ENCODE results near the gene CDC20B. TPM values are rescaled to one million over a fixed set of nuclear protein-coding genes. Genes with fewer than 3 reads are reported as not detected.

The CDC20B gene
- total and polyA plus RNA-seq, 4 donors, result 0.28 TPM; not detected in 3

DNA sequence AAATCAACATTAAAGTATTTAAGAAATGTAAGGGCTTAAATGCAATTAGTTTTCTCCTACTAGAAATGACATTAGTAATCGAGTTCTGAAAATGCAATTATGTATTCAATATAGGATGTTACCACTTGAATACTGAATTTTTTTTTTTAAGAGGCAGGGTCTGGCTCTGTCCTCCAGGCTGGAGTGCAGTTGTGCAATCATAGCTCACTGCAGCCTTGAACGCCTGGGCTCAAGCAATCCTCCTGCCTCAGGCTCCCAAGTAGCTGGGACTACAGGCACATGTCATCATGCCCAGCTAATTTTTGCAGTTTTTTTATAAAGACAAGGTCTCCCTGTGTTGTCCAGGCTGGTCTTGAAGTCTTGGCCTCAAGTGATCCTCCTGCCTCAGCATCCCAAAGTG, 1.5 kb downstream of the CDC20B start (continued):
- no peak for TF ChIP-seq FOXA1 (IDR thresholded peaks at IDR 0.05)

GRCh38 chr5:55162666-55163065, 10.3 kb downstream of the CDC20B start:
- DNase-seq (ENCODE audit: low spot score), result no peak
- H3K27ac ChIP-seq (ENCODE audit: low read depth in 1 of 2, low read length in 2 of 2), result no peak overlapping the region
- no peaks in the 10 kb centered on the region for H3K27me3 ChIP-seq (ENCODE audit: control insufficient read depth in 4 of 4, insufficient read depth in 4 of 4, low read length in 3 of 4)
- peaks cover 0 to 4% (median 0%) of the 10 kb centered on the region in 4 donors for H3K4me1 ChIP-seq (ENCODE audit: control insufficient read depth in 4 of 4, insufficient read depth in 4 of 4, low read length in 3 of 4)
- no peaks in the 10 kb centered on the region for H3K9me3 ChIP-seq (ENCODE audit: control insufficient read depth in 4 of 4, low read length in 3 of 4)
- WGBS, result 83% methylated on average over 4 of the region's 4 CpGs
- TF ChIP-seq TAF1 (conservative IDR thresholded peaks at IDR 0.05), result no peak
- TF ChIP-seq YY1 (IDR thresholded peaks at IDR 0.05), result no peak
- TF ChIP-seq GABPA (IDR thresholded peaks at IDR 0.05 in 1 of 2, conservative IDR thresholded peaks at IDR 0.05 in 1 of 2), result no peak
- no peak for TF ChIP-seq RAD21 (IDR thresholded peaks at IDR 0.05)
- H3K4me3 ChIP-seq (ENCODE audit: low read depth in 1 of 3, low read length in 3 of 3), result no peak overlapping the region
- no peaks in the 10 kb centered on the region for H3K36me3 ChIP-seq (ENCODE audit: control insufficient read depth in 4 of 4, insufficient read depth in 3 of 4, low read depth in 1 of 4, low read length in 3 of 4)
- H3K9ac ChIP-seq (ENCODE audit: low read depth in 1 of 2, low read length in 2 of 2), result no peak overlapping the region

GRCh38 chr5:55160493-55161209, 12.3 kb downstream of the CDC20B start:
- peak overlapping the region in 1 of 3 donors; percentile 6 for H3K4me3 ChIP-seq (ENCODE audit: low read depth in 1 of 3, low read length in 3 of 3)
- no peak for DNase-seq (ENCODE audit: low spot score)
- no peaks in the 10 kb centered on the region for H3K9me3 ChIP-seq (ENCODE audit: control insufficient read depth in 4 of 4, low read length in 3 of 4)
- H3K9ac ChIP-seq (ENCODE audit: low read depth in 1 of 2, low read length in 2 of 2), result peak overlapping the region in 1 of 2 donors; percentile 28
- H3K4me1 ChIP-seq (ENCODE audit: control insufficient read depth in 4 of 4, insufficient read depth in 4 of 4, low read length in 3 of 4), result peaks cover 0 to 4% (median 0%) of the 10 kb centered on the region in 4 donors
- no peak overlapping the region for H3K27ac ChIP-seq (ENCODE audit: low read depth in 1 of 2, low read length in 2 of 2)
- TF ChIP-seq RXRA (IDR thresholded peaks at IDR 0.05) (no peak), FOXA1 (IDR thresholded peaks at IDR 0.05) (no peak), NR2F2 (IDR thresholded peaks at IDR 0.05) (no peak)
- 30% methylated on average over 9 of the region's 9 CpGs for WGBS
- H3K36me3 ChIP-seq (ENCODE audit: control insufficient read depth in 4 of 4, insufficient read depth in 3 of 4, low read depth in 1 of 4, low read length in 3 of 4), result no peaks in the 10 kb centered on the region
- no peaks in the 10 kb centered on the region for H3K27me3 ChIP-seq (ENCODE audit: control insufficient read depth in 4 of 4, insufficient read depth in 4 of 4, low read length in 3 of 4)

DNA sequence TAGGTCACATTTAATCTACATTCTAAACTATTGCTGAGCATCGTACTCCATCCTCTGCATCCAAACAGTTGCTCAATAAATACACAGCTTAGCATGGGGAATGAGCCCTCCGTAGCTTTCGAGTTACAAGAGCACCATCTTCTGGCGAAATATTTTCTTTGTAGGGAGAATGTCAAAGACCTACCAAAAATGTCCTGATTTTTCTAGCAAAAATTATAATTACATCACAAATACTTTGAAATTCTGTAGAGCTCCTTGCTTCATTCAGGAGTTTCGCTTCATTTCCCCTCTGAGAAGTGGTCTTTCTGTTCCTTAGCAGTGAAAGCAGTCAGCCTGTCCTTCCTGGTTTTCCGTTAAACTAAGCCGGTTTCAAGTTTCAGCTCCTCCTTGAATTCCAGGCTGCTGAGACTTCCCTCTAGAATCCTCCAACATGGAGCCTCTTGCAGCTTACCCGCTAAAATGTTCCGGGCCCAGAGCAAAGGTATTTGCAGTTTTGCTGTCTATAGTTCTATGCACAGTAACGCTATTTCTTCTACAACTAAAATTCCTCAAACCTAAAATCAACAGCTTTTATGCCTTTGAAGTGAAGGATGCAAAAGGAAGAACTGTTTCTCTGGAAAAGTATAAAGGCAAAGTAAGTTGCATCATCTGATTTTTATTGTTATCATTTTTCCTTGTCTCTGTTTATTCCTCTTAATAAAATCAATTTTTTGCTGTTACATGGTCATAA, 13.0 kb downstream of the CDC20B start, which contains the start of gene GPX8:
TSS of gene GPX8 (plus strand) at position 409 of the 730 bp plus-strand sequence. CDS start at position 431, 22 bp downstream.
- WGBS, result 9% methylated on average over 10 of the region's 10 CpGs
- Histone ChIP-seq H3K27me3 (ENCODE audit: control insufficient read depth in 4 of 4, insufficient read depth in 4 of 4, low read length in 3 of 4) (no peaks in the 10 kb centered on the region), H3K27ac (ENCODE audit: low read depth in 1 of 2, low read length in 2 of 2) (no peak within 1 kb of the TSS), H3K9me3 (ENCODE audit: control insufficient read depth in 4 of 4, low read length in 3 of 4) (no peaks in the 10 kb centered on the region), H3K4me3 (ENCODE audit: low read depth in 1 of 3, low read length in 3 of 3) (peak within 1 kb of the TSS in 2 of 3 donors; percentile 13 to 39), H3K36me3 (ENCODE audit: control insufficient read depth in 4 of 4, insufficient read depth in 3 of 4, low read depth in 1 of 4, low read length in 3 of 4) (no peaks in the 10 kb centered on the region), H3K9ac (ENCODE audit: low read depth in 1 of 2, low read length in 2 of 2) (peak within 1 kb of the TSS in 1 of 2 donors; percentile 38), H3K4me1 (ENCODE audit: control insufficient read depth in 4 of 4, insufficient read depth in 4 of 4, low read length in 3 of 4) (peaks cover 0 to 4% (median 0%) of the 10 kb centered on the region in 4 donors)
- no peak for DNase-seq (ENCODE audit: low spot score)
- TF ChIP-seq, protein P1, sequence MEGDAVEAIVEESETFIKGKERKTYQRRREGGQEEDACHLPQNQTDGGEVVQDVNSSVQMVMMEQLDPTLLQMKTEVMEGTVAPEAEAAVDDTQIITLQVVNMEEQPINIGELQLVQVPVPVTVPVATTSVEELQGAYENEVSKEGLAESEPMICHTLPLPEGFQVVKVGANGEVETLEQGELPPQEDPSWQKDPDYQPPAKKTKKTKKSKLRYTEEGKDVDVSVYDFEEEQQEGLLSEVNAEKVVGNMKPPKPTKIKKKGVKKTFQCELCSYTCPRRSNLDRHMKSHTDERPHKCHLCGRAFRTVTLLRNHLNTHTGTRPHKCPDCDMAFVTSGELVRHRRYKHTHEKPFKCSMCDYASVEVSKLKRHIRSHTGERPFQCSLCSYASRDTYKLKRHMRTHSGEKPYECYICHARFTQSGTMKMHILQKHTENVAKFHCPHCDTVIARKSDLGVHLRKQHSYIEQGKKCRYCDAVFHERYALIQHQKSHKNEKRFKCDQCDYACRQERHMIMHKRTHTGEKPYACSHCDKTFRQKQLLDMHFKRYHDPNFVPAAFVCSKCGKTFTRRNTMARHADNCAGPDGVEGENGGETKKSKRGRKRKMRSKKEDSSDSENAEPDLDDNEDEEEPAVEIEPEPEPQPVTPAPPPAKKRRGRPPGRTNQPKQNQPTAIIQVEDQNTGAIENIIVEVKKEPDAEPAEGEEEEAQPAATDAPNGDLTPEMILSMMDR (IDR thresholded peaks at IDR 0.05; ENCODE audit: low read depth, low read length, missing input control), result peak; percentile 31
- TF ChIP-seq MAX (IDR thresholded peaks at IDR 0.05) (no peak), HNF4G (IDR thresholded peaks at IDR 0.05) (no peak), NR2F2 (IDR thresholded peaks at IDR 0.05) (no peak), HNF4A (conservative IDR thresholded peaks at IDR 0.05) (no peak), JUND (IDR thresholded peaks at IDR 0.05) (no peak), RAD21 (IDR thresholded peaks at IDR 0.05) (peak; percentile 84), FOXA1 (IDR thresholded peaks at IDR 0.05) (no peak), ZBTB33 (IDR thresholded peaks at IDR 0.05) (no peak), FOXA2 (IDR thresholded peaks at IDR 0.05) (peak; percentile 12)

All from liver (tissue), 9 donors.